ENCODE measurements around the gene FAM177B.

Gene FAM177B

DNA sequence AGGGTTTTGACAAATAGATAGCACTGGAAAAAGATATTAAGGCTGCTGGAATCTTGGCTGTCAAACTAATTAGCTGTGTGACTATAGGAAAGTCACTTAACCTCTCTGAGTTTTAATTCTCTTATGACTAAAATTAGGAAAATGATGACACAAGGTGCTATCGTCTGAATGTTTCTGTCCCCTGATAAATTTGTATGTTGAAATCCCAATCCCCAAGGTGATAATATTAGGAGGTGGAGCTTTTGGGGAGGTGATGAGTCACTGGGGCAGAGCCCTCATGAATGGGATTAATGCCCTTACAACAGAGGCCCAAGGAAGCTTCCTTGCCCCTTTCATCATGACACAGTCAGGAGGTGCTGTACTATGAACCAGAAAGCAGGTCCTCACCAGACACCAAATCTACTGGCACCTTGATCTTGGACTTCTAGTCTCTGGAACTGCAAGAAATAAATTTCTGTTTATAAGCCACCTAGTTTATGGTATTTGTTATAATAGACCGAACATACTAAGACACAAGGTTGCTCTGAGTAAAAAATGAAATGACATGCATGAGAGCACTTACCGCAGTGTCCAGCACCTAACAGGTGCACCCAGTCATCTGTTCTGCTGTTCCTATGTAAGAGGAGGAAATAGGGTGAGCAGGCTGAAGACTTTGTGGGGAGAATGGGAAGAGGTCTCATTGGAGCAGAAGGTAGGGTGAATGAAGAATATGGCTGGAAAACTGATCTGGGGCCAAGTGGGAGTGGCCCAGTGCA lies 51.6 kb downstream of the FAM177B start:
- no peak for DNase-seq

DNA sequence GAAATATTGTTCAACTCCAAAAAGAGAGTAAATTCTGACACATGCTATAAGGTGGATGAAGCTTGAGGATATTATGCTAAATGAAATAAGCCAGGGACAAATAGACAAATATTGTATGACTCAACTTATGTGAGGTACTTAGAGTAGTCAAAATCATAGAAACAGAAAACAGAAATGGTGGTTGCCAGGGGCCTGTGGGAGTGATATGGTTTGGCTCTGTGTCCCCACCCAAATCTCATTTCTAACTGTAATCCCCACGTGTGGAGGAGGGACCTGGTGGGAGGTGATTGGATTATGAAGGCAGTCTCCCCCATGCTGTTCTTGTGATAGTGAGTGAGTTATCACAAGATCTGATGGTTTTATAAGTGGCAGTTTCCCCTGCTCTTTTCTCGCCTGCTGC lies 53.1 kb downstream of the FAM177B start:
- DNase-seq: no peak

DNA sequence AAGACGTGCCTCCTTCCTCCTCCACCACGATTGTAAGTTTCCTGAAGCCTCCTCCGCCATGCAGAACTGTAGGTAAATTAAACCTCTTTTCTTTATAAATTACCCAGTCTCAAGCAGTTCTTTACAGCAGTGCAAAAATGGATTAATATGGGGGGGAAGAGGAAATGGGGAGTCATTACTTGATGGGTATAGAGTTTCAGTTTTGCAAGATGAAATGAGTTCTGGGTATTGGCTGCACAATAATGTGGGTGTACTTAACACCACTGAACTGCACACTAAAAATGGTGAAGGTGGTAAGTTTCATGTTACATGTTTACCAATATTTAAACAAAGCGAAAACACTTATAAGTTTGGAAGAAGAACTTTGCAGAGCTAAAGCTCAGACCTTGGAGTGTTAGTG lies 53.5 kb downstream of the FAM177B start:
- DNase-seq: no peak

DNA sequence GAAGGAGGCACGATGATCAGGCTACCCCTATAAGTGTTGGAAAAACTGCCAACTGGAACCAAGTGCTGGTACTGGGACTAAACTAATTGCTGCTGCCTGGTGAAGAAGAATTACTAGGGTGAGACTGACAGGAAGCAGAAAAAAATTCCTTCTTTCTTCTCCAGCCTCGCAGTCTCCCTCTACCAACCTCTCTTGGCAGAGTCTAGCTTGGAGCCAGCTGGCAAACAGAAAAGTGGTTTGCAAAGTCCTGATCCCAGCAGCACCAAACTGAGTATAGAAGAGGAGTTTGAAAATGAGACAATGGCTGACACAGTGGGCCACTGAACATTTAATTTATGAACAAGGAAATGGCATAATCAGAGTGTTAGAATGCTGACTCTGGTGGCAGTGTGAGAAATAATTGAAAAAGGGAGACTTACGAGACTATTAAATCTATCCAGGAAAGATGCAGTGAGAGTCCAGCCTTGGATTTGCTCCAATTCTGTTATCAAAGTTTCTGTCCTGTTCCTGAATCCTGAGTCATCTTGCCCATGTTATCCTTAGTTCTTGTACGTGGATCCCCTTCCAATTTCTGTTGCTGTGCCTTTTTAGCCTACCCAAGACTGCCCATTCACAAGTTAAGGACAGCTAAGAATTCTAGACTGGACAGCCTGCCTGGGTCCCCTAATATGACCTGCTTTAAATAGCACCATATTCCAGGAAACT lies 54.2 kb downstream of the FAM177B start:
- DNase-seq: no peak

DNA sequence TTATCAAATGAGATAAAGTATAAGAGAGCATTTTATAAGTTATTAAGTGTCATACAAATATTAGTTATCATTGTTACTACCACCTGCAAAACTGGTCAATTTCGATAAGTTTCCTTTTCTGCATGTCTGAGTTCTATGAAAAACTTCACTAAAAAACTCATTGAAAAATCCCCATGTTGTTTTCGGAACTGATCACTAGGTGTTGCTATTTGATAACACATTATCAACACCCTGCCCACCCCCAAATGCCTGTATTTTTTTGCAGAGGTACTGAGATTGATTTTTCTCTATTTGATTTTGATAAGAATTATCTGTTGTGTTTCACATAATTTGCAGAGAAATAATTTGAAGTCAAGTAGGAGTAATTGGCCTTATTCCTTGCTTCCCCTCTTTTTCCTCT lies 55.7 kb downstream of the FAM177B start:
- no peak for DNase-seq

DNA sequence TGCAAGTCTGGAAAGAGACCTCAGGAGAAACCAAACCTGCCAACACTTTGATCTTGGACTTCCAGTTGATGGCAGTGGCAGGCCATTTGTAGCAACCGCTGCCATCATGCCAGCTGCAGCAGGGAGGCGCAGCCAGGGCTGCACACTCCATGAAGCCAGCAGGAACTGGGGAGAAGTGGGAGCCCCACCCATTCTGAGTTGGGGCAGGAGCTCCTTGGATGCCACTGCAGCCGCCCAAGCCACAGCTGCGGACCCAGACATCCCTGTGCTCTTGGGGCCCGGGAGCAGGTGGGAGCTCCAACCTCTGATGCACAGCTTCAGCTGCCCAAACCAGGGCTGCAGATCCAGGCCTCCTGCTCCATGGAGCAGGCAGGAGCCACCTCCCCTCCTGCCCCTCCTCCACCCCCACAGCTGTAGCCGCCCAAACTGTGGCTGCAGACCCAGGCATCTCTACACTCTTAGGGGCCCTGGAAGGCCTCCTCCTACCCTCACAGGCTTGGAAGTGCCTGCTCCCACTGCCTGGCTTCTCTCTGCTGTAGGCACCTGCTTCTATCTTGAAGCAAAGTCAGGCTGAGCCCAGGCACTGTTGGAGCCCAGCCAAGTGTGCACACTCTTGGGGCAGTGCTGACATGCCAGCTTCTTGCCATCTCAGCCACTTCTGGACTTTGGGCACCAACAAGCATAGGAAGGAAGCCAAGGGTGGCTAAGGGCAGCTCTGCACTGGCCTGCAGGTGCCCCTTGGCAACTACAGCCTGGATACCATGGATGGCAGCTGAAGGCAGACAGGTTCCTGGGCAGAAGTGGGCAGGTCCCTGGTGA lies 57.9 kb downstream of the FAM177B start:
- no peak for DNase-seq

DNA sequence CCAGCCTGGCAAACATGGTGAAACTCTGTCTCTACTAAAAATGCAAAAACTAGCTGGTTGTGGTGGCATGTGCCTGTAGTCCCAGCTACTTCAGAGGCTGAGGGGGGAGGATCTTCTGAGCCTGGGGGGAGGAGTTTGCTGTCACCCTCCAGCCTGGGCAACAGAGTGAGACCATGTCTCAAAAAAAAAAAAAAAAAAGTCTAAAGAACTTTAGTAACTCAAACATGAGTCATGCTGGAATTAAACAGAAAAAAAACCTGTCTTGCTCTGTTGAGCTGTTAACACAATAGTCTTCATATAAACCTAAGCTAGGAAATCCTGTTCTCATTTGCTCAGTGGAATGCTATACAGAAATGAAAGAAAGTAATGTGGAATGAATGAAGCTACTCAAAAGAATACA lies 61.1 kb downstream of the FAM177B start:
- DNase-seq: no peak

DNA sequence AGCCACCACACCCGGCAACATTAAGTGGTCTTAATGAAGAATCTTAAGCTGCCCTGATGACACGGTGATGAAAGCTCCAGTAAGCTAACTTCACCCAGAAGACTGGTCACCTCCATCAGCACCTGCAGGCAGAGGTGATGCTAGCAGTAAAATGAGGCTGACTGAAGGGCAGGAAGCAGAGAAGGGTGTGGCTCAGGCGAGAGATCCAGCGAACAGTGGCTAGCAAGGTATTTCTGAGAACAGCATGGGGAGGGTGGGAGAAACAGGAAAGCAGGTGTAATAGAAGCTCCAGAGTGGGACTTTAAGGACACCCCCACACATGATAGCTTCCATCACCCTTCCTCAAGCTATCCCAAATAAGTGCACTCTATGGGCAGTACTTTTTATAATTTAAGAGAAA lies 62.0 kb downstream of the FAM177B start:
- no peak for DNase-seq
